AG08396 (cell line): ENCODE measurements around the gene NLE1.
"Not testable (repeated sequence)": the region's sequence is repeated elsewhere in the genome, so short reads cannot be mapped to it uniquely, and the experiment has no call there.

Experiments
- DNase-seq: peaks from one replicate; pipeline ENCODE4 v3.0.0; 2012; ENCODE audit warnings: low spot score, mixed read lengths

The NLE1 gene

DNA sequence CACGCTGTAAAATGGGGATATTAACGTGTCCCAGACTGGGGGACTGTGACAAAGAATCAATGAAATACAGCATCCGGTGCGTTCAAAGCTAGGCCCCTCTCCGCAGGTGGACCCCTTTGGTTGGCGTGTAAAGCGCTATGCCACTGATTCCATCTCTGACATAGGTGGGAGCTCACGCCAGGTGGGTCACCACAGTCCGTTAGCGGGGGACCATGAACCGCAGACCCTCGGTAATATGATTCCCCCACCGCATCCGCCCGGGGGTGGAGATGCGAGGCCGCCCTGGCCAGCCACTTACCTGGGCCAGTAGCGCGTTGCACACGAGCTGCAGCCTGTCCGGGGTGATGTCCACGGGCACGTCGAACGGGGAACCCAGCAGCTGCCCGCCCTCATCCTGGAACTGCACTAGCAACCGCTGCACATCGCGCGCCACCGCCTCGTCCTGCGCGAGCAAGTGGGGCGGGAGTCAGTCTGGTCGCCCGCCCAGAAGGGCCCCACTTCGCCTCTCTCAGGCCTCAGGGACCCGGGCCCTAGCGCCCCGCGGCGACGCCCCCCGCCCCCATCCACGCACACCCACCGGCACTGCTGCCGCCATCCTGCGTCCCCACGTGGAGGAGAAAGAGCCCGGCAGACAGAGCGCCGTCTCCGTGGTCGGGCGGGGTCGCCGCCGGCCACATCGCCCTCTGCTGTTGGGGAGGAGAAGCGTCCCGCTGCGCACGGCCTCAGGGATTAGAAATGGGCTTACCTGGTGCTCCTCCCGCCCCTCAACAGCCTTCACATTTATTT is at the start of gene NLE1:
Gene NLE1, minus strand, starts transcription at position 623 of the 786 bp plus-strand sequence. Its CDS starts 28 bp downstream, at position 595.
- DNase-seq, result peak; percentile 93

DNA sequence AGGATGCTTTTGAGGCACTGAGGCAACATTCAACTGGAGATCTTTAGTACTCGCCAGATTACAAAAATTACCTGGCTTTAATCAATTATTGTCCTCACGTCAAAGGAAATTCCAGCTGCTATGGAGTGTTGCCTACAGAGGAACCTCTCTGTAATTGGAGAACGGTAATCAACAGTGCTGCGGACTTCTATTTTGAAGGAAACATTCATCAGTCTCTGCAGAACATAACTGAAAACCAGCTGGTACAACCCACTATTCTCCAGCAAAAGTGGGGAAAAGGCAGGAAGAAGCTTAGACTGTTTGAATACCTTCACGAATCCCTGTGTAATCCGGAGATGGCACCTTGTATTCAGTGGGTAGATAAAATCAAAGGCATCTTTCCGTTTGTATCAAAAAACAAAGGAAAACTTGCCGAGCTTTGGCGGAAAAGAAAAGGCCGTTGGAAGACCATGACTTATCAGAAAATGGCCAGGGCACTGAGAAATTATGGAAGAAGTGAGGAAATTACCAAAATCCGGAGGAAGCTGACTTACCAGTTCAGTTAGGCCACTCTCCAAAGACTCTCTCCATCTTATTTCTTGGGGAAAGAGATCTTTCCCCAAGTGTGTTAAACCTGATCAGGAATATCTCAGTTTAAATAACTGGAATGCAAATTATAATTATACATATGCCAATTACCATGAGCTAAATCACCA is 49.0 kb upstream of the NLE1 start:
- no peak for DNase-seq

DNA sequence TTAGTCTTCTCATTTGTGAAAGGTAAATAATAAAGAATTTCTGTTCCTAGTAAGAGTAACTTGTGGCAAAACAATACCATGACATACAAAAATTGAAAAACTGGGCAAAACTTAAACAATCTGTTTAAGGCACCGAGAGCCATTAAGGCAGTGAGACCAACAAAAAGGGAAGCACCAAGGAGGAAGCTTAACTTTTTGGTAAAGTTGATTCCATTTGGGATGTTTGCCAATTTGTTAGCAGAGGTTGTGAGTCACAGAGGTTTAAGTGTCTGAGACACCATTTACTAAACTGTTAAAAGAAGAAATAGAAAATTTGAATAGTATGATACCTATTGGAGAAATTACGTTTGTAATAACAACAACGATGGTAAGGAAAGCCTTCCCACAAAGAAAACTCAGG is 47.2 kb upstream of the NLE1 start:
- DNase-seq, result no peak

DNA sequence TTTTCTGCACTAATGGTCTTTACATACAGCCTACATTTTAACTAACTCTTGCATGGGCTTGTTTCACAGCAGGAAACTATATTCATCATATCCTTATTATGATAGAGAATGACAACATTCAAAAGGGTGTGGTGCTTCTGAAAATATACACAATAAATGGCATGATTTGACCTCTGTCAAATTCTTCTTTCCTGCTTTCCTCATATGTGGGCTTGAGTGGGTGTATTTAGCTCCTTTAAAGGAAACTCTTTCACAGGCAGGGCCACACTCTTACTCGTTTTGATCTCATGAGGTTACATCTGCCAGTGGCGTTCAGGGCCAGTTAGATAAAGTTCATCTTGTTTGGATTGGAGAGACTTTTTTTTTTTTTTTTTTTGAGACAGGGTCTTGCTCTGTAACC is 46.0 kb upstream of the NLE1 start:
- DNase-seq, result no peak

DNA sequence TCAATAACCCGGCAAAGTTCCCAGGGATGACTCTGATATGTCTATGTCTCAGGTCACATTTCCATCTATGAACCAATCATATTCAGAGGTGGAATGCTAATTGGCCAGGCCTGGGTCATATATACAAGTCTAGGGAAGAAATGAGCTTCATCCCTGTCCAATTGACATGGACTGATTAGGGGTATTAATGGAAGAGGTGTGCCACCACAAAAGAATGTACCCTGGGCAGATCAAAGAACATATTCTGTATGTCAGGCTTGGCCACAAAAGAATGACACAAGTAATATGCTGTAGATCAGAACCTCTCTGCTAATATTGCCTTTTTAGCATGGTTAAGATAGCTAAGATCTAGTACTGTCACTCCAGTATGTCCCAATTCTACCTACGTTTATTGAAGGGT is 45.4 kb upstream of the NLE1 start:
- DNase-seq, result no peak

DNA sequence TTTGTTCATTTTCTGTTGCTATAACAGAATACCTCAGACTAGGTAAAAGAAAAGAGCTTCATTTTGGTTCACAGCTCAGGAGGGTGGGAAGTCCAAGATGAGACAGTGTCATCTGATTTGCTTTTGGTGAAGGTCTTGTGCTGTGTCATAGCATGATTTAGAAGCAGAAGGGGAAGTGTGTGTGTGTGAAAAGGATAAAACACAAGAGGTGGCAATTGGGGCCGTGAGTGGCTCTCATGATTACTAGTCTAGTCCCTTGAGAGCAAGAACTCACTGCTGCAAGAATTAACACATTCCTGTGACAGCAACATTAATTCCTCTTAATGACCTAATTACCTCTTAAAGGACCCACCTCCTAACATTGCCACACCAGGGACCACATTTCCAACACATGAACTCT is 43.7 kb upstream of the NLE1 start:
- DNase-seq, result no peak

DNA sequence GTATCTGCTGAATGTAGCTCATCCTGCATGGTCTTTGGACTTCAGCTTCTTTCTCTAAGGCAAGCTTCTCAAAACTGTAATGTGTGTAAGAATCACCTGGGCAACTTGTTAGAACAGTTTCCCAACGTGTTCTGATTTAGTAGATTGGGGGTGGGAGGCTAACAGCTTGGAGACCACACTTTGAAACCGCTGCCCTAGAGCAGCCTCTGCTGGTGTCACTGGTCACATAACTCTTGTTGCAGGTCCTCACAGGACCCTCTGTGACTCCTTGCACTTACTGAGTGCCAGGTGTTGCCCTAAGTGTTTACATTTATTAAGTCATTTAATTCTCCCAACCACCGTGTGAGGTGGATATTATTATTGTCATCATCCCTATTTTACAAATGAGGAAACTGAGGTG is 42.2 kb upstream of the NLE1 start:
- no peak for DNase-seq

DNA sequence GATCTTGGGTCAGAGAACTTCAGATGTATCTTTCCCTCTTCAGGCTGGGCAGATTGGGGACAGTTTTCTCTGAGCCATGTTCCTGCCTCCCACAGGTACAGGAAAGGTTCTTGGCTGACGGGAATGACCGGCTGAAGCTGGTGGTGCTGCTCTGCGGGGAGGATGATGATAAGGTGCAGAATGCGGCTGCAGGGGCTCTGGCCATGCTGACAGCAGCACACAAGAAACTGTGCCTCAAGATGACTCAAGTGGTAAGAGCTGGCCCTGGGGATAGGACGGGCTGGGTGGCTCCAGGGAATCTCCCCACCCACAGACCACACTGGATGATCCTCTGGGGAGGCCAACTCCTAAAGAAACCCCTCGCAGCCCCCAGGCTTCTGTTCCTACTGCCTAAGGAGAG is 41.2 kb upstream of the NLE1 start:
- no peak for DNase-seq

DNA sequence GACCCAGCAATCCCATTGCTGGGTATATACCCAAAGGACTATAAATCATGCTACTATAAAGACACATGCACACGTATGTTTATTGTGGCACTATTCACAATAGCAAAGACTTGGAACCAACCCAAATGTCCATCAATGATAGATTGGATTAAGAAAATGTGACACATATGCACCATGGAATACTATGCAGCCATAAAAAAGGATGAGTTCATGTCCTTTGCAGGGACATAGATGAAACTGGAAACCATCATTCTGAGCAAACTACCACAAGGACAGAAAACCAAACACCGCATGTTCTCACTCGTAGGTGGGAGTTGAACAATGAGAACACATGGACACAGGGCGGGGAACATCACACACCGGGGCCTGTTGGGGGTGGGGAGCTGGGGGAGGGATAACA is 37.3 kb upstream of the NLE1 start:
- not testable (repeated sequence) for DNase-seq

DNA sequence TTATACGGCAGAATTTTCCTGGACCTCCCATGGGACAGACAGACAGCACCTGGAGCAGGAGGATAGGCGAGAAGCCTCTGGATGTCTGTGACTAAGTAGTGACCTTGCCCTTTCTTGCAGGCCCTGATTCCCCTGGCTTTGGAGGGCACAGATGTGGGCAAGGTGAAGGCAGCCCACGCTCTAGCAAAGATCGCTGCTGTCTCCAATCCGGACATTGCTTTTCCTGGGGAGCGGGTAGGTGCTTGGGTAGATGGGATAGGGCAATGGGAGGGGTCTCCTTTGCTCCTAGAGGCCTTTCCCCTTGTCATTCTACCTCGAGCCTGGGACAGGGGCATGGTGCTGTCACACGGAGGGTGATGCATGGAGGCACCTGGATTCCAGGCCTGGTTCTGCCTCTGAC is 34.8 kb upstream of the NLE1 start:
- DNase-seq, result no peak

DNA sequence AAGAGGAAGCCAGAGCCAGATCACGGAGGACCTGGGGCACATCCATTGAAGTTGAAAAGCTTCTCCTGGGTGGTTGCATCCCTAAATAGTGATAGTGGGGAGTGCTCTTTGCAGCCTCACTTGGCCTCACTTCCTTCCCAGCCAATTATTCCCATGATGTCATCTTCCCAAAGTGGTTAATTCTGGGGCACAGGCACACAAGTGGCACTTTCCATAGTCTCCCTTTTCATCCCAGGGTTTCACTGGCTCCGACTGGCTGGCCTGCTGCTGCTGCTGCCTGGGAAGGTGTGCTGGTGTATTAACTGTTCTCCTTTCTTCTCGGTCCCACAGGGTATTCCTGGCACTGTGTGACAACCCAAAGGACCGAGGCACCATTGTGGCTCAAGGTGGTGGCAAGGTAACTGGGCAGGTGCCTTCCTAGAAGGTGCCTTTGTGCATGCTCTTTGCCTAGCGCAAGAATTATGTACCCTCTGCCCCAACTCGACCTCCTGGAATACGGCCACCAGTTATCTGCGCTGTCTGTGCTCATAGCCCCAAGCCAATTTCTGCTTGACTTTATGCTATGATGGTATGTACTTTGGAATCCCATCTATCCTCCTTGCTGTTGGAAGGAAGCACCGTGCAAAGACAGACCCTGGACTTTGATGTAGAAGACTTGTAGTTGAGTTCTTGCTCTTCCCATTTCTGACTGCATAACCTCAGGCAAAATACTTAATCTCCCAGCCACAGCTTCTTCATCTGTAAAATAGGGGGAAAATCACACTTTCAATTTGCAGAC is 33.7 kb upstream of the NLE1 start:
- DNase-seq, result no peak

DNA sequence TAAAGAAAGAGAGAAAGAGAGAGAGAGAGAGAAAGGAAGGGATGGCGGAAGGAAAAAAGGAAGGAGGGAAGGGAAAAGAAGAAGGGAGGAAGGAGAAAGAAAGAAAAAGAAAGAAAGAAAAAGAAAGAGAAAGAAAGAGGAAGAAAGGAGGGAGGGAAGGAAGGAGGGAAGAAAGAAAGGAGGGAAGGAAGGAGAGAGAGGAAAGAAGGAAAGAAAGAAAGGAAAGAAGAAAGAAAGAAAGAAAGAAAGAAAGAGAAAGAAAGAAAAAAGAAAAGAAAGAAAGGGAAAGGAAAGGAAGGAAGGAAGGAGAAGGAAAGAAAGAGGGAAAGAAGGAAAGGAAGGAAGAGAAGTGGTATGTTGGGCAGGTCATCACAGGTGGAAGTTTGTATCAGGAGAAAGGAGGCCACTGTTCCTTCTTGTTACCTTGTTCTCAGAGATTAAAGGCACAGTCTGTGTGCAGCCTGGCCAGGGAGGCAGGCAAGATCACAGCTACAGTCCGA is 32.8 kb upstream of the NLE1 start:
- DNase-seq, result no peak

DNA sequence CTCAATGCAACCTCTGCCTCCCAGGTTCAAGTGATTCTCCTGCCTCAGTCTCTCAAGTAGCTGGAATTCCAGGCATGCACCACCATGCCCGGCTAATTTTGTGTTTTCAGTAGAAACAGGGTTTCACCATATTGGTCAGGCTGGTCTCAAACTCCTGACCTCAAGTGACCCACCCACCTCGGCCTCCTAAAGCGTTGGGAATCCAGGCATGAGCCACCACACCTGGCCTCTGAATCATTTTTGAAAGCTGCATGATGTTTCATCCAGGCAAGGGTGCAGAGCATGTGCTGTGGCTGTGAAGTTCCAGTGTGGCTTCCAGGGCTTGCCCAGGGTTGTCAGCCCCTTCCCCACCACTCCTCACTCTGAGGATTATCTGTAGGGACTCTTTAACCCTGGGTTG is 30.2 kb upstream of the NLE1 start:
- DNase-seq, result not testable (repeated sequence)

DNA sequence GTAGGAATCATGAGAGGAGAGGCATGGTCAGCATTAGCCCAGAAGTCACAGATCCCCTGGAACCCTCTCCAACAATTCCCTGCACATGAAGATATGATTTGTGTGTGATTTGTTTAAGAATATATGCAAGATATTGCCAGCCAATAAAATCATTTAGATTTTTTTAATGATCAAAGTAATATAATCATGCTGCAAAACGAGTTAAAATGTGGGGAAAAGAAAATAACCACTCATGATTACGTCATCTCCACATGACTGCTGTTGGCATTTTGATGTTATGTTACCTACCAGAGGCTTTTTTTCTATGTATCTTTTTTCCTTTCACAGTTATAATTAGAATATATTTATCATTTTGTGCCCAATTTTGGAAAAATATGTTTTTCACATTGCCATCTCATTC is 29.7 kb upstream of the NLE1 start:
- DNase-seq, result no peak

DNA sequence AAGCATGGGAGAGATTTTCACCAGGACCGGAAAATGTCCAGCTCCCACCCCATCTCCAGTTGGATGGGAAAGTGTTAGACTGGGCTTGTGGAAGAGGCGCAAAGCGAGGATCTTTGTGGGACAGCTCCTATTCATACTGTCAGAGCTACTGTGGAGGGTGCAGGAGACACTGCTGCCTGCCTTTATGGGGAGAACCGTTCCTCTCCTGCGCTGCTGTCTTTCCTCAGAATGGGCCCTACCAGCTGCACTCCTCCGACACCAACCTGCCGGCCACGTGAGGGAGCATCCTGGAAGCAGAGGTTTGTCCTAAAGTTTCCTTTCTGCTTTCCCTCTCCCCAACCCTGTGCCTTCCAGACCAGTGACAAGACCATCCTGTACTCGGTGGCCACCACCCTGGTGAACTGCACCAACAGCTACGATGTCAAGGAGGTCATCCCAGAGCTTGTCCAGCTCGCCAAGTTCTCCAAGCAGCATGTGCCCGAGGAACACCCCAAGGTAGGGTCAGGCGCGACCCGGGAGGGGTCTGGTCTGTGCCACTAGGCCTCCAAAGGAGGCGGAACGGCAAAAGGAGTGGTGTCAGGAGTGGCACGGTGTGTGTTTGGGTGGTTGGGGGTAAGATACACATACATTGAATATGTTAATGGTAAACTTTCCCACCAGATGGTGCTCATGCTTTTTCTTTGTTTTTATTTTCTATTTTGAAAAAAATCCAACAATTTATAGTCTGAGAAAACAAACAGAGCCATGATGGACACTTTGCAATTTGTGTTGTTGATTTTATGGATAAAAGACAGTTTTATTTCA is 29.1 kb upstream of the NLE1 start:
- DNase-seq, result peak; percentile 35

DNA sequence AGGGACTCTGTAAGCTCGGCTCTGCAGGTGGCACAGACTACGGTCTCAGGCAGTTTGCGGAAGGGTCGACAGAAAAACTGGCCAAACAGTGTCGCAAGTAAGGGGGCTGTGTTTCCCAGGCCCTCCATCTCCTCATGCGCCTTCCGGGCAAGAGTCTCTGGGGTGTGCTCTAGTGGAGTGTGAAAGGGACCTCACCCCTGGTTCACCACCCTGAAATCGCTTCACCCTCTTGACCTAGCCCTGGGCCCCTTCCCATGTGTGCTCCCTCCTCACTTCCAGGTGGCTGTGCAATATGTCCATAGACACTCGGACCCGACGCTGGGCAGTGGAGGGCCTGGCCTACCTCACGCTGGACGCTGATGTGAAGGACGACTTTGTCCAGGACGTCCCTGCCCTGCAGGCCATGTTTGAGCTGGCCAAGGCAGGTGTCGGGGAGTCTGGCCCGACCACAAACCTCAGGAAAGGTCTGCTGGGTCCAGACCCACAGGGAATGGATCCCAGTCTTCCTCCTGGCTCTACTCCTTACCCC is 27.8 kb upstream of the NLE1 start:
- DNase-seq, result no peak

DNA sequence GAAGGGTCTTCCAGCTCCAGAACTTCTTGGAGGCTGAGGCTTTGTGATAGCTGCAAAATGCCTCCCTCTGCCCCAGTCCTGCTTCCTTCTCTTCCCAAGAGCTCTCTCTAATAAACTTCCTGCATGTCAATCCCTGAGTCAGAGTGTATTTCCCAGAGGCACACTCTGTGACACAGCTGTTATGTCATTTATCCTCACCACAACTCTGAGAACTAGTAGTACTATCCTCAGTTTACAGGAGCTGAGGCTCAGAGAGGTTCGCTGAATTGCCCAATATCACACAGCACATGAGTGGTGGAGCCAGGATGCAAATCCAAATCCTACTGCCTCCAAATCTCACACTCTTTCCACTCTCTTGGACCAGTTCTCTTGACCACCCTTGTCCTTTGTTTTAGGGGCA is 25.6 kb upstream of the NLE1 start:
- DNase-seq, result peak; percentile 49

DNA sequence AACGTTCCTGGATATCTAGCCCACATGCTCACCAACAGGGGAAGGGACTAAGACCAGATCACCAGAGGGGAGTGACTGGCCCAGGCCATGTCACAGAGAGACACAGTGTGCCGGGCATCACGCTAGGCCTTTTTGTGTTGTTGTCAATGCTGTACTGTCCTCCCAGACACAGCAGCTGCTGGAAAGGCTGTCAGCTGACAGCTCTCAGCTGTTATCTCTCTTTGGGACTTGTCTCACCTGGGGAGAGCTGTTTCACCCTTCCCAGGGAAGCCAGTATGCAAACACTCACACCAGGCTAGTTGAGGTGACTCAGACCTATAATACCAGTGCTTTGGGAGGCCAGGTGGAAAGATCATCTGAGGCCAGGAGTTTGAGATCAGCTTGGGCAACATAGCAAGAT is 24.9 kb upstream of the NLE1 start:
- DNase-seq, result no peak

DNA sequence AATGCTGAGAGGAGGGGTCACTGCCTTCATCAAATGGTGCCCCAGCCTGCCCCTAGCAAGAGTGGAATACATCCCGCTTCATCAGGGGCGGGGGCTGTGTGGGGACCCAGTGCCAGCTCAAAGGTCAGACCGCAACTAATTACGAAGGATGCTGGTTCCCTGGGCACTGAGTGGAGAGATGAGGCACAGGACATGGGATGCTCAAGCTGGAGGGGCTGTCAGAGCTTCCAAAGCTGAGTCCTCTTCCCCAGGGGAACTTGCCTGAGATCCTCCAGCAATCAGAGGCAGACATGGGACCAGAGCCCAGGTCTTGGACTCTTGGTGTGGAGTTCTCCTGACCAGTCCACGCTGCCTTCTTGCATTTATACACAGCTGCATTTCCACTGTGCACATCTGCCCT is 24.4 kb upstream of the NLE1 start:
- DNase-seq, result no peak

DNA sequence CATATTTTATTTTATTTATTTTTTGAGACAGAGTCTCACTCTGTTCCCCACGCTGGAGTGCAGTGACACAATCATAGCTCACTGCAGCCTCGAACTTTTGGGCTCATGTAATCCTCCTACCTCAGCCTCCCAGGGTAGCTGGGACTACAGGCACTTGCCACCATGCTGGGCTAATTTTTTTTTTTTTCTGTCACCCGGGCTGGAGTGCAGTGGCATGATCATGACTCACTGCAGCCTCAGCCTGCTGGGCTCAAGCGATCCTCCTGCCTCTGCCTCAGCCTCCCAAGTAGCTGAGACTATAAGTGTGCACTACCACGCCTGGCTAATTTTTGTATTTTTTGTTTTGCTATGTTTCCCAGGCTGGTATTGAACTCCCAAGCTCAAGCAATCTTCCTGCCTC is 22.6 kb upstream of the NLE1 start:
- DNase-seq, result no peak

DNA sequence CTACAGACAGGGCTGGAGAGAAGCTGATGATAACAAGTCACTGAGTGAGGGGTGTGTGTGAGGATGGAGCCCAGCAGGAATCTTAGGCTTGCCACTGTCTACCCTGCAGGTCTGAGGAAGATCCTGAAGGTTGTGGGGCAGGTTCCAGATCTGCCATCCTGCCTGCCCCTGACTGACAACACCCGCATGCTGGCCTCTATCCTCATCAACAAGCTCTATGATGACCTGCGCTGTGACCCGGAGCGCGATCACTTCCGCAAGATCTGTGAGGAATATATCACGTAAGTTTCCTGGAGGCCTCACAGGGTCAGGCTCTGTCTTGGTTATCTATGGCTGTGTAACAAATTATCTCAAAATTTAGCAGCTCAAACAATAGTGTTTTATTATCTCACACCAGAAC is 21.8 kb upstream of the NLE1 start:
- no peak for DNase-seq

DNA sequence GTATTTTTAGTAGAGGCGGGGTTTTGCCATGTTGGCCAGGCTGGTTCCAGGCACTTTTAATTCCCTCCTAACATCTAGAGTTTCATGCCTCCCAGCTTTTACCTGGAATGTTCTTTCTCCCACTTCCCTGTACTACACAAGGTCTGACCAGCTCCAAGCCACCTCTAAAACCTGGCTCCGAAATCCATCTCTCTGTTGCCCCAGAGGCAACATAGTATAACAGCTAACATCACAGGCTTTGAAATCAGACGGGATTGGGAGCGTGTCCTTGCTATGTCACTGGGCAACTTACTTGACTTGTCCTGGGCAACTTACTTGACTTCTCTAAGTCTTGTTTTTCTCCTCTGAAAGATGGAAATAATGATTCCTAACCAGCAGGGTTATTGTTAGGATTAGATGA is 20.7 kb upstream of the NLE1 start:
- DNase-seq, result no peak
